ENCODE data around the gene SLC25A51. TPM values are rescaled to one million over a fixed set of nuclear protein-coding genes. Genes with fewer than 3 reads are reported as not detected.

Gene SLC25A51
- total RNA-seq, 1 experiment from 2014 or later, result 12.9 TPM

DNA sequence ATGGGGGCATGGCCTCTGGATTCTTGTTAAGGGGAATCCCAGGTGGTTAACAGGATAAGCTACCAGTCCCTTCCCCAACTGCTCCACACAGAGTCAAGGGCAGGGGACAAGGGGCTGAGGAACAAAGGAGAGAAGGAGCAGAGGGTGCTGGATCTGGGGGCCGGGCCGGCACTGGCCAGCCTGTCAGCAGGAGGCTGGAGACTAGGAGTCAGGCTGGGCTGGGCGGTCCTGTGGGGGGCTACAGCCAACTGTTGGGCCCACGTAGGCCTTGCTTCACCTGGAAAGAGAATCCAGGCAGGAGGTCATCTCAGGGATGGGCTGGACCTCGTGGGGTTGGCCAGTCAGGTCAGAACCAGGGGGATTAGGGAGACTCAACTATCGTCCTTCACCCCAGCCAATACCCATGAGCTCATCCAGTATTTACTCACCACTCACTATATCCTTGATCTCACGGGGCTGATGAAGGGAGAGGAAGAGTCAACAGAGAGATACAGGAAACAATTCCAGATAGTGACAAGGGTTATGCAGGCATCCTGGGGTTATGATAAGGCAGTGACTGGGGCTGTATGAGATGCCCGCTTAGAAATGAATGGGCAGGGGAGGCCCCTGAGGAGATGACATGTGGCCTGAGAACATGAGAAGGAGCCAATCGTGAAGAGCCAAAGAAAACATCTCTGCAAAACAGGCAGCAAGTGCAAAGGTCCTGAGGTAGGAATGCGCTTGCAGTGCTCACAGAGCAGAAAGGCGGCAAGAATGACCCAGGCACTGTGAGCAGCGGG lies 47.9 kb upstream of the SLC25A51 start:
- H3K4me1 Mint-ChIP-seq, result no peaks in the 10 kb centered on the region
- no peak overlapping the region for H3K27ac ChIP-seq (ENCODE audit: insufficient read length, low read depth, low read length)
- TF ChIP-seq, protein P1, sequence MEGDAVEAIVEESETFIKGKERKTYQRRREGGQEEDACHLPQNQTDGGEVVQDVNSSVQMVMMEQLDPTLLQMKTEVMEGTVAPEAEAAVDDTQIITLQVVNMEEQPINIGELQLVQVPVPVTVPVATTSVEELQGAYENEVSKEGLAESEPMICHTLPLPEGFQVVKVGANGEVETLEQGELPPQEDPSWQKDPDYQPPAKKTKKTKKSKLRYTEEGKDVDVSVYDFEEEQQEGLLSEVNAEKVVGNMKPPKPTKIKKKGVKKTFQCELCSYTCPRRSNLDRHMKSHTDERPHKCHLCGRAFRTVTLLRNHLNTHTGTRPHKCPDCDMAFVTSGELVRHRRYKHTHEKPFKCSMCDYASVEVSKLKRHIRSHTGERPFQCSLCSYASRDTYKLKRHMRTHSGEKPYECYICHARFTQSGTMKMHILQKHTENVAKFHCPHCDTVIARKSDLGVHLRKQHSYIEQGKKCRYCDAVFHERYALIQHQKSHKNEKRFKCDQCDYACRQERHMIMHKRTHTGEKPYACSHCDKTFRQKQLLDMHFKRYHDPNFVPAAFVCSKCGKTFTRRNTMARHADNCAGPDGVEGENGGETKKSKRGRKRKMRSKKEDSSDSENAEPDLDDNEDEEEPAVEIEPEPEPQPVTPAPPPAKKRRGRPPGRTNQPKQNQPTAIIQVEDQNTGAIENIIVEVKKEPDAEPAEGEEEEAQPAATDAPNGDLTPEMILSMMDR (conservative IDR thresholded peaks at IDR 0.05), result no peak

More for the DNA sequence above, 47.9 kb upstream of the SLC25A51 start:
- Histone ChIP-seq H3K4ac (ENCODE audit: low read depth, low read length) (no peak overlapping the region), H3K79me2 (ENCODE audit: insufficient read depth, low read length) (no peaks in the 10 kb centered on the region), H4K8ac (replicated peaks; ENCODE audit: insufficient read length, low read depth, low read length) (no peak overlapping the region), H2BK15ac (ENCODE audit: low read depth, low read length) (no peak overlapping the region), H2BK120ac (ENCODE audit: low read depth, low read length, poor library complexity, severe bottlenecking) (no peak overlapping the region), H3K56ac (ENCODE audit: insufficient read length, low read depth, low read length) (no peak overlapping the region), H4K91ac (ENCODE audit: insufficient read length, low read depth, low read length) (no peak overlapping the region), H3K4me1 (ENCODE audit: insufficient read depth, low read length) (no peaks in the 10 kb centered on the region), H2AFZ (ENCODE audit: low read length) (no peak overlapping the region), H3K4me2 (ENCODE audit: insufficient read depth, insufficient read length, low read length) (no peak overlapping the region), H3K79me1 (ENCODE audit: insufficient read depth, low read depth, low read length, poor library complexity, severe bottlenecking) (no peaks in the 10 kb centered on the region), H3K9ac (ENCODE audit: extremely low read depth, insufficient read length, low read length) (no peak overlapping the region), H2BK12ac (ENCODE audit: insufficient read length, low read depth, low read length) (no peak overlapping the region), H2BK5ac (ENCODE audit: insufficient read length, low read length) (no peak overlapping the region), H4K5ac (ENCODE audit: insufficient read length, low read depth, low read length) (no peak overlapping the region), H3K14ac (ENCODE audit: insufficient read depth, low read length) (no peak overlapping the region; the same call in 1 of the 2 replicates), H2BK20ac (ENCODE audit: low read depth, low read length, poor library complexity, severe bottlenecking) (no peak overlapping the region), H3K23me2 (ENCODE audit: insufficient read length, low read depth, low read length, poor library complexity, severe bottlenecking) (no peaks in the 10 kb centered on the region), H3K18ac (ENCODE audit: insufficient read length, low read depth, low read length) (no peak overlapping the region), H3T11ph (ENCODE audit: low read length) (no peak overlapping the region), H3K23ac (ENCODE audit: insufficient read length, low read depth, low read length) (no peak overlapping the region), H2AK5ac (ENCODE audit: insufficient read length, low read length) (no peak overlapping the region), H3K9me3 (ENCODE audit: control insufficient read depth, low read depth, low read length) (no peaks in the 10 kb centered on the region), H3K27me3 (ENCODE audit: insufficient read depth, low read length) (no peaks in the 10 kb centered on the region), H4K20me1 (ENCODE audit: control insufficient read depth, insufficient read depth, insufficient read length) (no peaks in the 10 kb centered on the region)
- no peak overlapping the region for H3K4me3 Mint-ChIP-seq
- H3K27ac Mint-ChIP-seq, result peak overlapping the region in 2 of 3 experiments; percentile 31 to 72; a peak in 2 of 7 replicates
- no peak for DNase-seq
- H3K9me3 Mint-ChIP-seq, result no peaks in the 10 kb centered on the region
- WGBS (ENCODE audit: extremely low coverage, insufficient read length, low lambda C conversion rate), result no CpG with 5 or more reads among the region's 12 CpGs
- H3K36me3 Mint-ChIP-seq (ENCODE audit: insufficient read depth in 1 of 3, low read depth in 3 of 3), result peaks cover 3 to 57% (median 34%) of the 10 kb centered on the region in 3 experiments; a peak in 5 of 7 replicates
- H3K27me3 Mint-ChIP-seq (ENCODE audit: low read depth), result no peaks in the 10 kb centered on the region; the same call in 1 of the 2 replicates

Data from H9 (cell line).